ENCODE data around the gene ODAM.
"Not testable (repeated sequence)": the region's sequence is repeated elsewhere in the genome, so short reads cannot be mapped to it uniquely, and the experiment has no call there.

ODAM gene

DNA sequence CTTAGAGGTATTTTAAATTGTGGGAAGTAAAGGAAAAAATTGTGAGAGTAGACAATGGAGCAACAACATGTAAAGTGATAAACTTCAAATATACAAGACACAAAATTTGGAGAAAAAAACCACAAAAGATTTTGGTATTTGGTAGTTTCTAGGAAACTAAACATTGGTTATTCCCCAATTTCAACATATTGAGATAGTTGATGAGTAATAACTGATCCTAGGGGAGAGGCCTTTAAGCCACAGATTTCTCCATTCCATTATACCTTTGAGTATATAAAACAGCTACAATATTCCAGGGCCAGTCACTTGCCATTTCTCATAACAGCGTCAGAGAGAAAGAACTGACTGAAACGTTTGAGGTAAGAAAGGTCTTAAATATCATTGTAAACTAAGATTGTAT is 30.3 kb downstream of the ODAM start, which contains the start of gene FDCSP:
TSS of gene FDCSP (plus strand) at position 301 of the 400 bp plus-strand sequence. CDS start 5,071 bp downstream, outside the sequence.
- no peak for DNase-seq

- no peak for DNase-seq
These were observed 40.6 kb downstream of the ODAM start for GRCh38 chr4:70236125-70236524.

DNA sequence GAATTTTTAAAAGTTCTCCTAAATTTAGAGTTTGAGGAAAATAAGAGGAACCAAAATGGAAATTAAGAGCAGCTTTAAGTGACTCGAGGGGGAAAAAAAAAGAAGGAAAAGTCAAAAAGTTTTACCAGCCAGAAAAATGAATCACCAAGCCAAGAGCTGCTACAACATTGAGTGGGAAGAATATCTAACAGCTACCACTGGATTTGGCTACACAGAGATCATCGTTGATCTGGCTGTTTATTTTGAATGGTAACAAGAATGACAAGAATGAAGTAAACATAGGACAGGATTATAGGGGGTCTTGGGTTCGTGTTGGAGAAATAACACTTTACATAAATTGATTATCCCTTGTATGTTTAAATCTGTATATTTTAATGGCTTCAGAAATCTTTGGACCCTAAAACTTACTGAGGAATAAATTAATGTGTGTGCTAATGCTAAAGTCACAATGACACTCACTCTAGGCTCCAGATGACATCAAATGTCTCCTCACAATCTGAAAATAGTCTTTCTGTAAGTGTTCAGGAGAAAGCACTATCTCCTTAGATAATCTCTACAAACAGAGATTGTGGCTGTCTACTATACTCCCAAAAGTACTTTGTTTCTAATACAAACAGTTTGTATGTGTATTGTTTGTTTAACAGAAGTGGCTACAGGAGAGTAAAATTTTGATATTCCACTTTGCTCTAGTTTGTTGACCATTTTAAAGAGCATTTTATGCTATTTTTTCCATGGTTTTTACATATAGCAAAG is 43.8 kb downstream of the ODAM start:
- no peak for DNase-seq

GRCh38 chr4:70239884-70240591 is 44.5 kb downstream of the ODAM start:
- DNase-seq, result no peak

GRCh38 chr4:70242297-70242696 is 46.8 kb downstream of the ODAM start, which contains the start of gene CSN3:
Gene CSN3 (plus strand): TSS chr4:70242597. CDS start chr4:70244820, 2,223 bp downstream.
- DNase-seq, result not testable (repeated sequence)

- DNase-seq, result no peak
These were observed 47.6 kb downstream of the ODAM start for GRCh38 chr4:70243091-70243490.

DNA sequence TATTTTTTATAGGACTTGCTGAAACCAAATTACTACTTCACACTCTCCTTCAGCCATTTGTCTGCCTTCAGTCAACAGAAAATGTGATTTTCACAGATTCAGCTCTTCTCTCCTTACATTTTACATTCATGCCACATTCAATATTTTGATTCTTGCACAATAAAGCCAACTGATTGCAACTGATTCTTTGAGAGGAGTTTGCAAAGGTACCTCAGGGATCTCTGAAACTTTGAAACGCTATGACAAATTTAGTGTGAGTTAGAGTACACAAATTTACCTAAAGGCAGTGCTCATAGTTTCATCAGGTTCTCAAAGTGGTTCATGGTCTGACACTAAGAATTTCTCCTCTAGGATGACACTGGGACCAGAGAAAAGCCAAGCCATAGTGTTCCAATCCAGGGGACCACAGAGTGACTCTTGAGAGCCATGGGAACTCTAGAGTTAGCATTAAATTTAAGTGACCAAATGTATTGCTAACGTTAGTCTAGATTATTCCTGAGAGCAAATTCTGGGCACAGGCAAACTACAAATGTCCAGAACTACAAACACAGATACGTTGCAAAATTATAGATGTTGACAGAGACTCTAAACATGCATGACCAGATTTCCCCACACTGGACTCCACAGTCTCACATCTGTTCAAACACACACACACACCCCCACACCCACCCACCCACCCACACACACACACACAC is 55.9 kb downstream of the ODAM start:
- no peak for DNase-seq

GRCh38 chr4:70251945-70252277 is 56.4 kb downstream of the ODAM start:
- no peak for DNase-seq
